GM18909 (cell line): ENCODE measurements around the gene METTL16.

ENCODE experiments used
- ATAC-seq: cut with Tn5 transposase; IDR thresholded peaks from one replicate; pipeline ENCODE4 v1.9.1; 2021; ENCODE audit warnings: mild to moderate bottlenecking; ENCODE audit not compliant: unreplicated experiment, poor library complexity

METTL16 gene

GRCh38 chr17:2369039-2369438 lies 142.6 kb downstream of the METTL16 start:
- ATAC-seq = no peak

GRCh38 chr17:2368359-2368758 lies 143.3 kb downstream of the METTL16 start:
- no peak for ATAC-seq

DNA sequence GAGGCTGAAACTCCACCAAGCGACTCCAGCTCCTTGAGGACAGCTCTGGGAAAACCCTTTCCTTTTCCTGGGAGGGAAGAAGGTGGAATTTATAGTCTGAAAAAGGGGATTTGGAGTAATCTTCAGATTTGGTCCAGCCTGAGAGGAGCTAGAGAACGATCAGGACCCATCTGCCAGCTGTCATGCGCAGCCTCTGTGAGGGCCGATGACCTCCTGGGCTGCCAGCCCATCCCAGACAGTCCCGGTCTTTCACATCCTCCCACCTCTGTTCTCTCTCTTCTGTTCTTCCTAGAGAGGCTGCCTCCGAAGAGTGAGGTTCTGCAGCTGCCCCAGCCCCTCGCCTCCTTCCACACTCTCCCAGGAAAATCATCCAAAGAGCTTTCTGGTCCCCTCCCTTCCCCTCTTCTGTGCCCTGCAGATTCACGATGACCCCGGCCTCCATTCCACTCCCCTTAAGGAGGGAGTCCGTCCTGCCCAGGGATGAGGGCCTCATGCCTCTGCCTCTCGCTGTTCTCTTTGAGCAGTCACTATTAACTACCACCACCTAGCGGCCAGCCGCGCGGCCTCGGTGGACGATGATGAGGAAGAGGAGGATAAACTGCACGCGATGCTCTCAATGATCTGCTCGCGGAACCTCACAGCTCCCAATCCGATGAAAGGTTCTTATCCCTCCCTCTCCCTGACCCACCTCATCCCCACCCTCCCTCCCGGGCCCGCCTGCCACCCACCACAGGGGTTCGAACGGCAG lies 144.8 kb downstream of the METTL16 start:
- ATAC-seq = no peak
